Measurements from ENCODE around the gene TARS2.

The TARS2 gene

GRCh38 chr1:150557065-150557600, 69.9 kb downstream of the TARS2 start:
- DNase-seq, result no peak

Data from T-helper 1 cell (primary cell).